ENCODE measurements around the gene EZR. TPM values are rescaled to one million over a fixed set of nuclear protein-coding genes. Genes with fewer than 3 reads are reported as not detected.

The EZR gene
- total and polyA plus RNA-seq, 9 of the 15 experiments (the other 6 are each of a cell fraction or from before 2014, with no cell fraction given) = 36.5 to 162 (median 104) TPM

DNA sequence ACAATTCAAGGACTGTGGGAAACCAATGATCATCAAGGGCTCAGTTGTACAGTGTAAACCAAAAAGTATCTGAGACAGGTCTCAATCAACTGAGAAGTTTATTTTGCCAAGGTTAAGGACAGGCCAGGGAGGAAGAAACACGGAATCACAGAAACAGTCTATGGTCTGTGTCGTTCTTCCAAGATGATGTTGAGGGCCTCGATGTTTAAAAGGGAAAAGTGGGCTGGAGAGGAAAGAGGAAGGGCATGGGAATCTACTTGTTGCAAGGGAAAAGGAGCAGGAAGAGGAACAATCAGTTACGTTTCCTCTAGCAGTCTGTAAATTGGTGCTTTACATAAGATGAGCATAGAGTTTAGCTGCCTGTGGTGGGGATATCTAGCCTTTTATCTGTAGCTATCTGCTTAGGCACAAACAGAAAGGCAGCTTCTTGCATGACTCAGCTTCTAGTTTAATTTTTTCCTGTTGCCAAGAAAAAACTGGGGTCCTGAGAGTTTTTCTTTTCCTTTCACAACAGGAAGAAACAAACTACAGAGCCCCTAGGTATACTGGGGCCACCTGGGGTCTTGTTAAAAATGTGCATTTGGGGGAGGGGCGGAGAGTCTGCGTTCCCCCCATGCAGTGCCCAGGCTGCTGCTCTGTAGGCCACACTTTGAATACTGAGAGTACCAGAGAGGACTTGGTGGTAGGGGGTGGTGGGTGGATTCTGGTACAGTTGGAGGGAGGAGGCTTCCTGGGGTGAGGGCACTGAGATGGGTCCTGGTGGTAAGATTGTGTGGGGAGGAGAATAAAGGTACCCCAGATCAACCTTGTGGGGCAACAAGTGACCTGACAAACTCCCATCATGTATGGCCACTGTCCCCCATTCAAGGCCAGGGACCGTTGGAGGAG, 35.3 kb upstream of the EZR start (continued):
- TF ChIP-seq, protein P1, sequence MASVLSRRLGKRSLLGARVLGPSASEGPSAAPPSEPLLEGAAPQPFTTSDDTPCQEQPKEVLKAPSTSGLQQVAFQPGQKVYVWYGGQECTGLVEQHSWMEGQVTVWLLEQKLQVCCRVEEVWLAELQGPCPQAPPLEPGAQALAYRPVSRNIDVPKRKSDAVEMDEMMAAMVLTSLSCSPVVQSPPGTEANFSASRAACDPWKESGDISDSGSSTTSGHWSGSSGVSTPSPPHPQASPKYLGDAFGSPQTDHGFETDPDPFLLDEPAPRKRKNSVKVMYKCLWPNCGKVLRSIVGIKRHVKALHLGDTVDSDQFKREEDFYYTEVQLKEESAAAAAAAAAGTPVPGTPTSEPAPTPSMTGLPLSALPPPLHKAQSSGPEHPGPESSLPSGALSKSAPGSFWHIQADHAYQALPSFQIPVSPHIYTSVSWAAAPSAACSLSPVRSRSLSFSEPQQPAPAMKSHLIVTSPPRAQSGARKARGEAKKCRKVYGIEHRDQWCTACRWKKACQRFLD (CRISPR knock-in tag; IDR thresholded peaks at IDR 0.05) = peak; percentile 74
- TF ChIP-seq, protein P2, sequence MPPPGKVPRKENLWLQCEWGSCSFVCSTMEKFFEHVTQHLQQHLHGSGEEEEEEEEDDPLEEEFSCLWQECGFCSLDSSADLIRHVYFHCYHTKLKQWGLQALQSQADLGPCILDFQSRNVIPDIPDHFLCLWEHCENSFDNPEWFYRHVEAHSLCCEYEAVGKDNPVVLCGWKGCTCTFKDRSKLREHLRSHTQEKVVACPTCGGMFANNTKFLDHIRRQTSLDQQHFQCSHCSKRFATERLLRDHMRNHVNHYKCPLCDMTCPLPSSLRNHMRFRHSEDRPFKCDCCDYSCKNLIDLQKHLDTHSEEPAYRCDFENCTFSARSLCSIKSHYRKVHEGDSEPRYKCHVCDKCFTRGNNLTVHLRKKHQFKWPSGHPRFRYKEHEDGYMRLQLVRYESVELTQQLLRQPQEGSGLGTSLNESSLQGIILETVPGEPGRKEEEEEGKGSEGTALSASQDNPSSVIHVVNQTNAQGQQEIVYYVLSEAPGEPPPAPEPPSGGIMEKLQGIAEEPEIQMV (tag; conservative IDR thresholded peaks at IDR 0.05; ENCODE audit: low read depth) = 0 out of 2 replicates have a peak, but pooled peaks have one; percentile 6
- TF ChIP-seq, protein P3, sequence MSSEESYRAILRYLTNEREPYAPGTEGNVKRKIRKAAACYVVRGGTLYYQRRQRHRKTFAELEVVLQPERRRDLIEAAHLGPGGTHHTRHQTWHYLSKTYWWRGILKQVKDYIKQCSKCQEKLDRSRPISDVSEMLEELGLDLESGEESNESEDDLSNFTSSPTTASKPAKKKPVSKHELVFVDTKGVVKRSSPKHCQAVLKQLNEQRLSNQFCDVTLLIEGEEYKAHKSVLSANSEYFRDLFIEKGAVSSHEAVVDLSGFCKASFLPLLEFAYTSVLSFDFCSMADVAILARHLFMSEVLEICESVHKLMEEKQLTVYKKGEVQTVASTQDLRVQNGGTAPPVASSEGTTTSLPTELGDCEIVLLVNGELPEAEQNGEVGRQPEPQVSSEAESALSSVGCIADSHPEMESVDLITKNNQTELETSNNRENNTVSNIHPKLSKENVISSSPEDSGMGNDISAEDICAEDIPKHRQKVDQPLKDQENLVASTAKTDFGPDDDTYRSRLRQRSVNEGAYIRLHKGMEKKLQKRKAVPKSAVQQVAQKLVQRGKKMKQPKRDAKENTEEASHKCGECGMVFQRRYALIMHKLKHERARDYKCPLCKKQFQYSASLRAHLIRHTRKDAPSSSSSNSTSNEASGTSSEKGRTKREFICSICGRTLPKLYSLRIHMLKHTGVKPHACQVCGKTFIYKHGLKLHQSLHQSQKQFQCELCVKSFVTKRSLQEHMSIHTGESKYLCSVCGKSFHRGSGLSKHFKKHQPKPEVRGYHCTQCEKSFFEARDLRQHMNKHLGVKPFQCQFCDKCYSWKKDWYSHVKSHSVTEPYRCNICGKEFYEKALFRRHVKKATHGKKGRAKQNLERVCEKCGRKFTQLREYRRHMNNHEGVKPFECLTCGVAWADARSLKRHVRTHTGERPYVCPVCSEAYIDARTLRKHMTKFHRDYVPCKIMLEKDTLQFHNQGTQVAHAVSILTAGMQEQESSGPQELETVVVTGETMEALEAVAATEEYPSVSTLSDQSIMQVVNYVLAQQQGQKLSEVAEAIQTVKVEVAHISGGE (CRISPR knock-in tag; IDR thresholded peaks at IDR 0.05) = peak in 1 of 3 experiments; percentile 67; a peak in 2 of 6 replicates
- TF ChIP-seq HDAC1 (IDR thresholded peaks at IDR 0.05) = peak in 1 of 2 experiments; percentile 56; a peak in 1 of 4 replicates
- TF ChIP-seq, protein P4, sequence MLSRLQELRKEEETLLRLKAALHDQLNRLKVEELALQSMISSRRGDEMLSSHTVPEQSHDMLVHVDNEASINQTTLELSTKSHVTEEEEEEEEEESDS (CRISPR knock-in tag; IDR thresholded peaks at IDR 0.05) = no peak
- TF ChIP-seq NFE2L1 (tag; IDR thresholded peaks at IDR 0.05; ENCODE audit: borderline replicate concordance, low read depth) = peak; percentile 83
- TF ChIP-seq ZNF217 (CRISPR knock-in tag; IDR thresholded peaks at IDR 0.05) = no peak
- TF ChIP-seq GABPA (tag; conservative IDR thresholded peaks at IDR 0.05; ENCODE audit: low read depth) = peak; percentile 4; the same call in 1 of the 2 replicates
- TF ChIP-seq POLR3A (IDR thresholded peaks at IDR 0.05; ENCODE audit: borderline replicate concordance, extremely low read depth, insufficient read depth, insufficient read length) = no peak
- TF ChIP-seq, protein P5, sequence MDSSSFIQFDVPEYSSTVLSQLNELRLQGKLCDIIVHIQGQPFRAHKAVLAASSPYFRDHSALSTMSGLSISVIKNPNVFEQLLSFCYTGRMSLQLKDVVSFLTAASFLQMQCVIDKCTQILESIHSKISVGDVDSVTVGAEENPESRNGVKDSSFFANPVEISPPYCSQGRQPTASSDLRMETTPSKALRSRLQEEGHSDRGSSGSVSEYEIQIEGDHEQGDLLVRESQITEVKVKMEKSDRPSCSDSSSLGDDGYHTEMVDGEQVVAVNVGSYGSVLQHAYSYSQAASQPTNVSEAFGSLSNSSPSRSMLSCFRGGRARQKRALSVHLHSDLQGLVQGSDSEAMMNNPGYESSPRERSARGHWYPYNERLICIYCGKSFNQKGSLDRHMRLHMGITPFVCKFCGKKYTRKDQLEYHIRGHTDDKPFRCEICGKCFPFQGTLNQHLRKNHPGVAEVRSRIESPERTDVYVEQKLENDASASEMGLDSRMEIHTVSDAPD (CRISPR knock-in tag; IDR thresholded peaks at IDR 0.05) = no peak
- TF ChIP-seq NR2C2 (CRISPR knock-in tag; IDR thresholded peaks at IDR 0.05) = no peak
- TF ChIP-seq NR2C2 (tag; IDR thresholded peaks at IDR 0.05) = no peak; the same call in 1 of the 2 replicates
- 0 out of 2 replicates have a peak, but pooled peaks have one; percentile 28 for TF ChIP-seq CBFB (CRISPR knock-in tag; IDR thresholded peaks at IDR 0.05)
- peak; percentile 97 for TF ChIP-seq NFE2 (IDR thresholded peaks at IDR 0.05; ENCODE audit: low read depth)
- no peak for TF ChIP-seq ZNF324 (CRISPR knock-in tag; IDR thresholded peaks at IDR 0.05)
- TF ChIP-seq KHSRP (IDR thresholded peaks at IDR 0.05) = peak; percentile 44; the same call in 1 of the 2 replicates
- TF ChIP-seq GTF2F1 (IDR thresholded peaks at IDR 0.05; ENCODE audit: low read depth, low read length) = no peak
- peak; percentile 93 for TF ChIP-seq SPI1 (IDR thresholded peaks at IDR 0.05; ENCODE audit: borderline replicate concordance, low read depth, low read length)
